ENCODE data around the gene SLC12A8. TPM values are rescaled to one million over a fixed set of nuclear protein-coding genes. Genes with fewer than 3 reads are reported as not detected.

The SLC12A8 gene
- total RNA-seq, 1 donor from 2014 or later, result 8.0 TPM

DNA sequence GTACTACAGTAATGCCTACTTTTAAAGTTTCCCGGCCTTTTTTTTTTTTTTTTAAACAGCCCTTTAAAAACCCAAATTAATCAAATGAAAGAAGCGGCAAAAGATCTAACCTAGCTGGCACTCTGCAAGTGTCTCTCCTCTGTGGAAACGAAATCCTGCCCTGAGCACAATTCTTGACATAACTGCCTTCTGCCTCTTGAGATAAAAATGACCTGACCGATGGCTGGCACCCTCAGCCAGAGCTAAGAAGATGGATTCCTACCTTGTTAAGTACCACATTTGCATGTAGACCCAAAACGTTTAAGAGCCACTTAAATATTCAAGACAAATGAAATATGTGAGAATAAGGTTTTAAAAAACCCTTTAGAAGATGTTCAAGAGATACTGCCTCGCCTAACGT lies 16.6 kb upstream of the SLC12A8 start:
- Mint-ChIP-seq H3K27me3 (ENCODE audit: low read depth) (no peaks in the 10 kb centered on the region), H3K4me1 (peaks cover 3% of the 10 kb centered on the region), H3K9me3 (no peaks in the 10 kb centered on the region), H3K27ac (peak overlapping the region; percentile 2), H3K36me3 (peaks cover 16% of the 10 kb centered on the region), H3K4me3 (no peak overlapping the region)
- no peak for DNase-seq (ENCODE audit: low spot score in 2 of 2, unreplicated experiment in 2 of 2)
- TF ChIP-seq, protein P1, sequence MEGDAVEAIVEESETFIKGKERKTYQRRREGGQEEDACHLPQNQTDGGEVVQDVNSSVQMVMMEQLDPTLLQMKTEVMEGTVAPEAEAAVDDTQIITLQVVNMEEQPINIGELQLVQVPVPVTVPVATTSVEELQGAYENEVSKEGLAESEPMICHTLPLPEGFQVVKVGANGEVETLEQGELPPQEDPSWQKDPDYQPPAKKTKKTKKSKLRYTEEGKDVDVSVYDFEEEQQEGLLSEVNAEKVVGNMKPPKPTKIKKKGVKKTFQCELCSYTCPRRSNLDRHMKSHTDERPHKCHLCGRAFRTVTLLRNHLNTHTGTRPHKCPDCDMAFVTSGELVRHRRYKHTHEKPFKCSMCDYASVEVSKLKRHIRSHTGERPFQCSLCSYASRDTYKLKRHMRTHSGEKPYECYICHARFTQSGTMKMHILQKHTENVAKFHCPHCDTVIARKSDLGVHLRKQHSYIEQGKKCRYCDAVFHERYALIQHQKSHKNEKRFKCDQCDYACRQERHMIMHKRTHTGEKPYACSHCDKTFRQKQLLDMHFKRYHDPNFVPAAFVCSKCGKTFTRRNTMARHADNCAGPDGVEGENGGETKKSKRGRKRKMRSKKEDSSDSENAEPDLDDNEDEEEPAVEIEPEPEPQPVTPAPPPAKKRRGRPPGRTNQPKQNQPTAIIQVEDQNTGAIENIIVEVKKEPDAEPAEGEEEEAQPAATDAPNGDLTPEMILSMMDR (IDR thresholded peaks at IDR 0.05; ENCODE audit: unreplicated experiment), result no peak

DNA sequence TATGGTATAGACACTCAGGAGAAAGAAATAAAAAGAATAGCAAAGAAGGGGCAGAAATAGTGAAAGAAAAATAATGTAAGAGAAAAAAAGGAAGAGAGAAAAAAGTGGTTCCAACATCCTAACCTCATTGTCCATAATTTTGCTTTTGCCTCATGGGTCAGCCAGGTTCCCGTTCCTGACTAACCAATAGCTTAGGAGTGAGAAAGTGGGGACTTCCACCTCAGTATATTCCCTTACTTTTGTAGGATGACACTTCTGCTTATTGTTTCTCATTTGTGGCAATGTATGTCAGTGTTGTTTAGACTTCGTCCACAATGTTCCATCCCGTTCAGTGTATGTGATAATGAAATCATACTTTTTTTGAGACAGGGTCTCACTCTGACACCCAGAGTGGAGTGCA lies 9.3 kb upstream of the SLC12A8 start:
- Mint-ChIP-seq H3K9me3 (no peaks in the 10 kb centered on the region), H3K27me3 (ENCODE audit: low read depth) (no peaks in the 10 kb centered on the region), H3K27ac (no peak overlapping the region), H3K4me1 (no peaks in the 10 kb centered on the region), H3K4me3 (no peak overlapping the region), H3K36me3 (no peaks in the 10 kb centered on the region)
- DNase-seq (ENCODE audit: low spot score in 2 of 2, unreplicated experiment in 2 of 2), result no peak
- TF ChIP-seq, protein P1 (IDR thresholded peaks at IDR 0.05; ENCODE audit: unreplicated experiment), result no peak

DNA sequence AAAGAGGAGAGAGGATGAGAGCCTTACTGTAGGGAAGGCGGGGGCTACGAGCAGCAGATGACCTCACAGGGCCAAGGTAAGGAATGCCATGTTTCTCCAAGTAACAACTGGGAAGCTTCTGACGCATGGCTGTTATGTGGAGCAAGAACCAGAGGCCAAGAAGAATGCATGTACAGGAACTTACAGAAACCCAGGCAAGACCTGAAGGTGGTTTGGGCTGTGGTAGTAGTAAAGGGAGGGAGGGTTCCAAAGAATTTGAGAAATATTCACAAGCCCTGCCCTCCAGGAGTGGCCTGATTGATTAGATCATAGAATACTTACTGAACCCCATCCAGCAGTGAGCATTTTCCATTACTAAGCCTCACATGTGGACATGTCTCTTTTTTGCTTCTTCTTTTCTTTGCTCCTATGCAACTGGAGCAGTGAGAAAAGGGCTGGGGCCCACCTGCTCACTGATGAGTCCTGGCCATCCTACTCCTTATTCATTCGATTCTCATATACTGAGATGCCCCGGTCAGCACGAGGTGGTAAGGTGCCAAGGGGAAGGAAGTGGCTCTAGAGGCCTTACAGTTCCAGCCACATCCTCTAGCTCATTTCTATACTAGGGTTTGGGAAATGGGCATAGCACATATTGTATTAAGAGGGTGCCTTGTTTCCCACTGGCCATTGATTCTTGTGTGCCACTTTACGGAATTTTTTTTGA lies 8.3 kb upstream of the SLC12A8 start:
- Mint-ChIP-seq H3K27ac (no peak overlapping the region), H3K4me3 (no peak overlapping the region), H3K4me1 (no peaks in the 10 kb centered on the region), H3K27me3 (ENCODE audit: low read depth) (no peaks in the 10 kb centered on the region), H3K36me3 (no peaks in the 10 kb centered on the region), H3K9me3 (no peaks in the 10 kb centered on the region)
- TF ChIP-seq, protein P1 (IDR thresholded peaks at IDR 0.05; ENCODE audit: unreplicated experiment), result no peak
- DNase-seq (ENCODE audit: low spot score in 2 of 2, unreplicated experiment in 2 of 2), result no peak

DNA sequence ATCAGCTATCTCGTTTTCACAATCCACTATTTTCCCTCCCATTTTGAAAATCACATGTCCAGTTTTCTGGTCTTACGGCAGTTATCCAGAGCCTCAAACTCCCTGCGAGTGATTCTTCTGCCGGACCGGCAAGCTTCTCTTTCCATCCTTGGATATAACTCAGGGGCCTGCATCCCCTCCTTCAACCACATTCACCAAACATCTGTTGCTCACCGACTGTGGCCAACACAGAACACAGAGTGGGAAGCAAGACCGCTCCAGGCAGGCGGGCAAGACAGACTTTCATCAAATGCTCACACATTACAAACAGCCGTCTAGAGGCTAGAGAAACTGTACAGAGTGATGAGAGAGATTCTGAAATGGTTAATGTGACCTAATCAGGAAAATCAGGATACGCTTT lies 7.6 kb upstream of the SLC12A8 start:
- H3K27ac Mint-ChIP-seq, result no peak overlapping the region

DNA sequence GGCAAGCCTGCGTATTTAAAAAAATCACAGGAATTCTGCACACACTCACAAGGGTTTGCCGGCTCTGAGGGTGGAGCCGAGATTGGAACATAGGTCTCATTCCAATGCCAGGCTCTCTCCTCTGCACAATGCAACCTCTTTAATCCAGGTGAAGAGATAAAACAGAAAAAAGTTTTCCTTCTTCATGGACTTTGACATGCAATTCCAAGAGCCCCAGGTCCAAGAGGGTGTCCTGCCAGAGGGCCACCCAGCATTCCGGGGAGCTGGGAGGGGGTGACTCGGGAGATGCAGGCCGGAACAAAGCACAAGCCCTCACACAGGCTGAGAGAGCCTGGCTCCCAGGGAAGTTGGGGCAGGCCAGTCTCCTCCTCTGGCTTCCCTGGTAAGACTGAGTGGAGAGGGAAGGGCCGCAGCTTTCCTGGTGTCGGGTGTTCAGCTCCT lies 6.7 kb upstream of the SLC12A8 start:
- Mint-ChIP-seq H3K4me1 (no peaks in the 10 kb centered on the region), H3K27me3 (ENCODE audit: low read depth) (peaks cover 2% of the 10 kb centered on the region), H3K4me3 (no peak overlapping the region), H3K36me3 (no peaks in the 10 kb centered on the region), H3K27ac (no peak overlapping the region), H3K9me3 (no peaks in the 10 kb centered on the region)
- TF ChIP-seq, protein P1 (IDR thresholded peaks at IDR 0.05; ENCODE audit: unreplicated experiment), result no peak
- DNase-seq (ENCODE audit: low spot score in 2 of 2, unreplicated experiment in 2 of 2), result no peak

More for the DNA sequence above, 7.6 kb upstream of the SLC12A8 start:
- TF ChIP-seq, protein P1 (IDR thresholded peaks at IDR 0.05; ENCODE audit: unreplicated experiment), result no peak
- no peak overlapping the region for H3K4me3 Mint-ChIP-seq
- H3K9me3 Mint-ChIP-seq, result no peaks in the 10 kb centered on the region
- no peaks in the 10 kb centered on the region for H3K27me3 Mint-ChIP-seq (ENCODE audit: low read depth)
- H3K4me1 Mint-ChIP-seq, result no peaks in the 10 kb centered on the region
- no peaks in the 10 kb centered on the region for H3K36me3 Mint-ChIP-seq
- DNase-seq (ENCODE audit: low spot score in 2 of 2, unreplicated experiment in 2 of 2), result no peak

All from mesothelial cell of epicardium (in vitro differentiated cells).